NCI-H82 treated with DMSO at 0.1 percent for 48 hours (cell line): ENCODE measurements around the gene SSC5D.
"Not testable (repeated sequence)": the region's sequence is repeated elsewhere in the genome, so short reads cannot be mapped to it uniquely, and the experiment has no call there.

Experiments
- DNase-seq: peaks from one replicate; lab custom pipeline; 2025; ENCODE audit not compliant: unreplicated experiment; lab: John Stamatoyannopoulos, UW

SSC5D gene

GRCh38 chr19:55502197-55502952 lies 14.1 kb downstream of the SSC5D start:
- no peak for DNase-seq

- DNase-seq = no peak
Measured at GRCh38 chr19:55503157-55503501, 14.9 kb downstream of the SSC5D start.

GRCh38 chr19:55503502-55504251 lies 15.4 kb downstream of the SSC5D start:
- peak; percentile 80 for DNase-seq

- no peak for DNase-seq
Measured at GRCh38 chr19:55504252-55504603, 16.0 kb downstream of the SSC5D start.

- DNase-seq = no peak
Measured at GRCh38 chr19:55504981-55505380, 16.7 kb downstream of the SSC5D start.

GRCh38 chr19:55508120-55508519 lies 19.9 kb downstream of the SSC5D start:
- DNase-seq = no peak

- peak; percentile 87 for DNase-seq
Measured at GRCh38 chr19:55516878-55517620, 28.8 kb downstream of the SSC5D start.

- DNase-seq = no peak
Measured at GRCh38 chr19:55519451-55520311, 31.4 kb downstream of the SSC5D start.

GRCh38 chr19:55520691-55521292 lies 32.6 kb downstream of the SSC5D start:
- no peak for DNase-seq

- DNase-seq = no peak
Measured at GRCh38 chr19:55525289-55526101, 37.3 kb downstream of the SSC5D start.

GRCh38 chr19:55526216-55527196 lies 38.3 kb downstream of the SSC5D start:
- no peak for DNase-seq

GRCh38 chr19:55527197-55528029 lies 39.2 kb downstream of the SSC5D start:
- no peak for DNase-seq

- peak; percentile 90 for DNase-seq
Measured at GRCh38 chr19:55528030-55528803, 40.0 kb downstream of the SSC5D start.

- no peak for DNase-seq
Measured at GRCh38 chr19:55529636-55530234, 41.5 kb downstream of the SSC5D start.

GRCh38 chr19:55530996-55531395 lies 42.8 kb downstream of the SSC5D start:
- no peak for DNase-seq

GRCh38 chr19:55534280-55534679 lies 46.0 kb downstream of the SSC5D start:
- not testable (repeated sequence) for DNase-seq
